NK-92 treated with Interleukin-12 subunit alpha and Interleukin-12 subunit beta, amount 100 ng/mL, for 24 hours (cell line): Measurements from ENCODE around the gene GH1.
"Not testable (repeated sequence)": the region's sequence is repeated elsewhere in the genome, so short reads cannot be mapped to it uniquely, and the experiment has no call there.

Source experiments
- DNase-seq: peaks from one replicate; lab custom pipeline; 2025; lab: John Stamatoyannopoulos, UW

GH1 gene

DNA sequence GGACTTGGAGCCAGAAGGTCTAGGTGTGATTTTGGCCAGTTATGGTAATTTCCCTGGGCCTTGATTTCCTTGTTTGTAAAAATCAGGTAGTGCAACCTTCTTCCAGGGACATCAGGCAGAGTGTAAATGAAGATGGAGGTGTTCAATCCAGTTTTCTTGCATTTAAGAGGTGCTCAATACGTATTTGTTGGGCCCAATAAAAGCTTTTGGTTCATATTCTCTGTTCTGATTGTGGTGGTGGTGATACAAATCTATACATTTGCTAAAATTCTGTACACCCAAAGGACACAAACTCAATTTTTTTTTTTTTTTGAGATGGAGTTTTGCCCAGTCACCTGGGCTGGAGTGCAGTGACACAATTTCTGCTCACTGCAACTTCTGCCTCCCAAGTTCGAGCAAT, 7.5 kb upstream of the GH1 start:
- no peak for DNase-seq

DNA sequence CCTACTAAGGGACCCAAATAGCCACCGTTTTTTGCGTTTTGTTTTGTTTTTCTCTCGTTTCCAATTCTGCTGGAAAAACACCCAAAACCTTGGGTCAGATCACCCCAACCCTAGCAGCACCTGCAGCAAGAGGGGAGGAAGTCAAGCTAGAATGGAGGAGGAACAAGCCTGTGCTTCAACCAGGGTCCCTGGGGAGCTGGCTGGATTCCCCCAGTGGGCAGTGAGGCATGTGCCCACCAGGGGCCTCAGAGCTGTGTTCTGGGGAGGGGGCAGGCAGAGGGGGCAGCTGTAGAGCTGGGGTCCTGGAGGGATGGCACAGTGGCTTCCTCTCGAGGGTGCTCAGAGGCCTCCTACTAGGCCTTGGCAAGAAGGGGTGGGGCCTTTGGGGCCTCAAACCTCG, 7.0 kb upstream of the GH1 start:
- DNase-seq: no peak

DNA sequence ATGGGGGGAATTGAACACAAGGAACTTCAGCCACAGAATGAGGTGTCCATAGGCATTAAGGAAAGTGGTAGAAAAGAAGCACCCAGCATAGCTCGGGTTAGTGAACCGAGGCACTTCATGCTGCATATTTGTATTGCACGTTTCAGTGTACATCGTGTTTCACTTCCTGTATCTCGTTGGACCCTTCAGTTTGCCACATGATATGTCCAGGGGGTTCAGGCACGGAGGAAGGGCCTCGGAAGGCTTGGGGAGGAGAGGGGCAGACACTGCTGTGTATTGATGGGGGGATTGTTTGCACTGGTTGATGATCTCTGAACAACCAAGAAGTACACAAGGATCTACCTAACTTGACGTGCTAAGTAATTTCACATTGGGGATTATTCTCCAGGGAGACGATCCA, 3.8 kb upstream of the GH1 start:
- DNase-seq: not testable (repeated sequence)

DNA sequence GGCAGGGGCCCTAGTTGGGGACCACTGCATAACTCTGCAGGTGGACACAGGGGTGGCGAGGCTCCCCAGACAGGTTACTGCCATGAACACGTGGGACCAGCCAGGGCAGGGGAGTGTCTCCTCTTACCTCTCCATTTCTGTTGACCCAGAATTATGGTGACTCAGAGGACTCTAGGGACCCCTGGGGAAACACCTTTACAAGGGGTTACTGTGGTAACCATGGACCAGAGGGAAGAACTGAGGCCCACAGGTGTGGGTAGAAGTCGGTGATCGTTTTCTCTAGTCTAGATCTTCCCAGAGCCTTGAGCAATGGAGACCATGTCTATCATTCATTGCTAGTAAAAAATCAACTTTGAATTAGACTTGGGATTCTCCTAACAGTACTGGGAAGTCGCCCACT, 2.1 kb upstream of the GH1 start:
- DNase-seq: not testable (repeated sequence)

DNA sequence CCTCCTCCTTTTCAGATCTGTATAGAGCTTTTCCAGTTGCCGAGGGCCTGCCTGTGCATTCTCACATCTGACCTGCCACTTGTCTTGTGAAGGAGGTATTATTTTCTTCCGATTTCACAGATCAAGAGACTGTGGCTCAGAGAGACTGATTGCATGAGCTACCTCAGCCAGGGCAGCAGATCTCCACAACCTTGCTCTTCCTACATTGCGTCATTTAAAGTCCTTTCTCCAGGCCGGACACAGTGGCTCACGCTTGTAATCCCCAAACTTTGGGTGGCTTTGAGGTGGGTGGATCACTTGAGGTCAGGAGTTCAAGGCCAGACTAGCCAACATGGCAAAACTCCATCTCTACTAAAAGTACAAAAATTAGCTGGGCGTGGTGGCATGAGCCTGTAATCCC, 1.4 kb upstream of the GH1 start:
- not testable (repeated sequence) for DNase-seq

DNA sequence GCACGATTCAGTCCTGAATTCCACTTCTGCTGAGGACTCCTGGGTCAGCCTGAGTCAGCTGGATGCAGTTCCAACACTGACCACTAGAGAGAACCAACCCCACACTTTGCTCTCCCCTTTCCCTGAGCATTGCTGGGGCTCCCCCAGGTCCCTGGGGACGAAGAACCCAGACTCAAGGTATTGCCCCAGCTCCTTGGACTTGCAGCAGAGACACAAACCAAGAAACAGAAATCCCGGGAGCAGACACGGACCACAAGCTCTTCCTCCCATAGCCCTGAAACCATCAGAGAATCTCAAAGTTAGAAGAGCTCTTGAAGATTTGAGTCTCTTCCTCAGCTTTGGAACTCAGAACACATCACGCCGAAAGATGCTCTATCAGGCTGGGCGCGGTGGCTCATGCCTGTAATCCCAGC, 678 bp upstream of the GH1 start:
- DNase-seq: peak; percentile 22

DNA sequence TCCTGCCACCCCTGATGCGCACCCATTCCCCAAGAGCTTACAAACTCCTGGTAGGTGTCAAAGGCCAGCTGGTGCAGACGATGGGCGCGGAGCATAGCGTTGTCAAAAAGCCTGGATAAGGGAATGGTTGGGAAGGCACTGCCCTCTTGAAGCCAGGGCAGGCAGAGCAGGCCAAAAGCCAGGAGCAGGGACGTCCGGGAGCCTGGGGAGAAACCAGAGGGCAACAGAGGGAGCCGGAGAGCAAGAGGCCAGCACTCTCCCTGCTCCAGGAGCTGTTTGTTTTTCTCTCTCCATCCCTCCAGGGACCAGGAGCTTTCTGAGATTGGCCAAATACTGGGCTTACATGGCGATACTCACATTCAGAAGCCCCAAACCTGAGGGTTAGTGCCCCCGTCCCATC, 334 bp downstream of the GH1 start:
- no peak for DNase-seq

DNA sequence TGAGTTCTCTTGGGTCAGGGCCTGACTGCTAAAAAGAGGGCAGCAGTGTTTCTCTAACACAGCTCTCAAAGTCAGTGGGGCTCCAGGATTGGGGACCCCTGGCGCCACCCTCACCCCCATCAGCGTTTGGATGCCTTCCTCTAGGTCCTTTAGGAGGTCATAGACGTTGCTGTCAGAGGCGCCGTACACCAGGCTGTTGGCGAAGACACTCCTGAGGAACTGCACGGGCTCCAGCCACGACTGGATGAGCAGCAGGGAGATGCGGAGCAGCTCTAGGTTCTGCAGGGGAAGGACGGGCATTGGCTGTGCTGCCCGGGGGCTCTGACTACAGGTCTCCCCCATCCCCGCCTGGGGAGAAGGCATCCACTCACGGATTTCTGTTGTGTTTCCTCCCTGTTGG, 993 bp downstream of the GH1 start:
- no peak for DNase-seq

DNA sequence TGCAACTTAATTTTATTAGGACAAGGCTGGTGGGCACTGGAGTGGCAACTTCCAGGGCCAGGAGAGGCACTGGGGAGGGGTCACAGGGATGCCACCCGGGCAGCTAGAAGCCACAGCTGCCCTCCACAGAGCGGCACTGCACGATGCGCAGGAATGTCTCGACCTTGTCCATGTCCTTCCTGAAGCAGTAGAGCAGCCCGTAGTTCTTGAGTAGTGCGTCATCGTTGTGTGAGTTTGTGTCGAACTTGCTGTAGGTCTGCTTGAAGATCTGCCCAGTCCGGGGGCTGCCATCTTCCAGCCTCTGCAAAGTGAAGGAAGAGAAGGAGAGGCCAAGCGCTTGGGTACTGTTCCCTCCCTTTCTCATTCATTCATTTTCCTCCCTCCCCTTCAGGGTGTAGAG, 1.4 kb downstream of the GH1 start:
- DNase-seq: not testable (repeated sequence)

DNA sequence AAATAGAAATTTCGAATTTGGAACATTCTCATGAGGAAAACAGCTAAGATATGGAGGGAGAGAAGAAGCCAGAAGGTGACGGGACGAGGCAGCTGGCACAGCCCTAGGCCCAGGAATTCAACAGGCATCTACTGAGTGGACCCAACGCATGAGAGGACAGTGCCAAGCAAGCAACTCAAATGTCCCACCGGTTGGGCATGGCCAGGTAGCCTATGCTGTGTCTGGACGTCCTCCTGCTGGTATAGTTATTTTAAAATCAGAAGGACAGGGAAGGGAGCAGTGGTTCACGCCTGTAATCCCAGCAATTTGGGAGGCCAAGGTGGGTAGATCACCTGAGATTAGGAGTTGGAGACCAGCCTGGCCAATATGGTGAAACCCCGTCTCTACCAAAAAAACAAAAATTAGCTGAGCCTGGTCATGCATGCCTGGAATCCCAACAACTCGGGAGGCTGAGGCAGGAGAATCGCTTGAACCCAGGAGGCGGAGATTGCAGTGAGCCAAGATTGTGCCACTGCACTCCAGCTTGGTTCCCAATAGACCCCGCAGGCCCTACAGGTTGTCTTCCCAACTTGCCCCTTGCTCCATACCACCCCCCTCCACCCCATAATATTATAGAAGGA, 2.0 kb downstream of the GH1 start:
- DNase-seq: no peak

DNA sequence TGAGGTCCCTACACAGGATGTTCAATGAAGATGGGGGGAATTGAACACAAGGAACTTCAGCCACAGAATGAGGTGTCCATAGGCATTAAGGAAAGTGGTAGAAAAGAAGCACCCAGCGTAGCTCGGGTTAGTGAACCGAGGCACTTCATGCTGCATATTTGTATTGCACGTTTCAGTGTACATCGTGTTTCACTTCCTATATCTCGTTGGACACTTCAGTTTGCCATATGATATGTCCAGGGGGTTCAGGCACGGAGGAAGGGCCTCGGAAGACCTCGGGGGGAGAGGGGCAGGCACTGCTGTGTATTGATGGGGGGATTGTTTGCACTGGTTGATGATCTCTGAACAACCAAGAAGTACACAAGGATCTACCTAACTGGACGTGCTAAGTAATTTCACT, 2.9 kb downstream of the GH1 start:
- not testable (repeated sequence) for DNase-seq

DNA sequence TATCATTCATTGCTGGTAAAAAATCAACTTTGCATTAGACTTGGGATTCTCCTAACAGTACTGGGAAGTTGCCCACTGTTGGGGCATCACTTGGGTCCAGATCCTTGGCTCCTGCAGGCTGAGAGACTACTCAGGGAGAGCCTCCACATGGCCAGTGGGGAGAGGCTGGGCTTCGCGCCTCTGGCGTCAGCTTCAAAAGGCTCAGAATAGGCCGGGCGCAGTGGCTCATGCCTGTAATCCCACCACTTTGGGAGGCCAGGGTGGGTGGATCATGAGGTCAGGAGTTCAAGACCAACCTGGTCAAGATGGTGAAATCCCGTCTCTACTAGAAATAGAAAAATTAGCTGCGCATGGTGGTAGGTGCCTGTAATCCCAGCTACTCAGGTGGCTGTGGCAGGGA, 4.2 kb downstream of the GH1 start:
- DNase-seq: no peak

DNA sequence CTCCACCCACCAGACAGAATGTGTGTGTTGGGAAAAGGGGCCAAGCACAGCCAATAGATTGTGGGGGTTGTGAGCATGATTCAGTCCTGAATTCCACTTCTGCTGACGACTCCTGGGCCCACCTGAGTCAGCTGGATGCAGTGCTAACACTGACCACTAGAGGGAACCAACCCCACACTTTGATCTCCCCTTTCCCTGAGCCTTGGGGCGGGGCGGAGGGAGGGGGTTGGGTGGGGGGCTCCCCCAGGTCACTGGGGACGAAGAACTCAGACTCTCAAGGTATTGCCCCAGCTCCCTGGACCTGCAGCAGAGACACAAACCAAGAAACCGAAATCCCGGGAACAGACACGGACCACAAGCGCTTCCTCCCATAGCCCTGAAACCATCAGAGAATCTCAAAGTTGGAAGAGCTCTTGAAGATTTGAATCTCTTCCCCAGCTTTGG, 7.0 kb downstream of the GH1 start:
- DNase-seq: no peak

DNA sequence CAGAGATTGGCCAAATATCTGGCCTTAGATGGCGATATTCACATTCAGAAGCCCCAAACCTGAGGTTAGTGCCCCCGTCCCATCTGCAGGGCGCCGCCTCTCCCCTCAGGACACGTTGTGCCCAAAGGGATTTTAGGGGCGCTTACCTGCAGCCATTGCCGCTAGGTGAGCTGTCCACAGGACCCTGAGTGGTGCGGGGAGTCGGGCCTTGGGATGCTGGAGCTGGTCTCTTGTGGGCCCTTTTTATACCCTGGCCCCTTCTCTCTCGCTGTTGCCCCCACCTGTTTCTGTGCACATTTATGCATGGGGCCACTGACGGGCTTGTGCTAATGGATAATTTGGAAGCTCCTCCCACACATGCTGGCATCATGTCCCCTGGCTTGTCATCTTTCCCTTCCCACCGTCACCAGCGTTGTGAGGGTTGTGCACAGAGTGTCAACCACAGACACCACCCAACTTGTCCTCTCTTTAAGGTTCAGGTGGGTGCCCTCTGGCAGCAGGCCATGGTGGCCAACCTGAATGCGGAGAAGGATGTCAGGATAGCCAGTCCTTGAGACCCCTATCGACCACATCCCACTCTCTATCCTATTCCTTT, 7.5 kb downstream of the GH1 start, which contains the start of gene CSHL1:
CSHL1 (minus strand) TSS at position 218 of the 595 bp plus-strand sequence; CDS start at position 156, 62 bp downstream.
- DNase-seq: no peak

DNA sequence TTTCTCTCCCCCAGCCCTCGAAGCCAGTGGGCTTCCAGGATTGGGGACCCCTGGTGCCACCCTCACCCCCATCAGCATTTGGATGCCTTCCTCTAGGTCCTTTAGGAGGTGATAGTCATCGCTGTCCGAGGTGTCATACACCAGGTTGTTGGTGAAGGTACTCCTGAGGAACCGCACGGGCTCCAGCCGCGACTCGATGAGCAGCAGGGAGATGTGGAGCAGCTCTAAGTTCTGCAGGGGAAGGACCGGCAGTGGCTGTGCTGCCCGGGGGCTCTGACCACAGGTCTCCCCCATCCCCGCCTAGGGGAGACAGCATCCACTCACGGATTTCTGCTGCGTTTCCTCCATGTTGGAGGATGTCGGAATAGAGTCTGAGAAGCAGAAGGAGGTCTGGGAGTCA, 8.5 kb downstream of the GH1 start:
- no peak for DNase-seq

DNA sequence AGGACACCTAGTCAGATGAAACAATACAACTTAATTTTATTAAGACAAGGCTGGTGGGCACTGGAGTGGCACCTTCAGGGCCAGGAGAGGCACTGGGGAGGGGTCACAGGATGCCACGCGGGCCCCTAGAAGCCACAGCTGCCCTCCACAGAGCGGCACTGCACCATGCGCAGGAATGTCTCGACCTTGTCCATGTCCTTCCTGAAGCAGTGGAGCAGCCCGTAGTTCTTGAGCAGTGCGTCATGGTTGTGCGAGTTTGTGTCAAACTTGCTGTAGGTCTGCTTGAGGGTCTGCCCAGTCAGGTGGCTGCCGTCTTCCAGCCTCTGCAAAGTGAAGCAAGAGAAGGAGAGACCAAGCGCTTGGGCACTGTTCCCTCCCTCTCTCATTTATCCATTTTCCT, 9.1 kb downstream of the GH1 start:
- not testable (repeated sequence) for DNase-seq

DNA sequence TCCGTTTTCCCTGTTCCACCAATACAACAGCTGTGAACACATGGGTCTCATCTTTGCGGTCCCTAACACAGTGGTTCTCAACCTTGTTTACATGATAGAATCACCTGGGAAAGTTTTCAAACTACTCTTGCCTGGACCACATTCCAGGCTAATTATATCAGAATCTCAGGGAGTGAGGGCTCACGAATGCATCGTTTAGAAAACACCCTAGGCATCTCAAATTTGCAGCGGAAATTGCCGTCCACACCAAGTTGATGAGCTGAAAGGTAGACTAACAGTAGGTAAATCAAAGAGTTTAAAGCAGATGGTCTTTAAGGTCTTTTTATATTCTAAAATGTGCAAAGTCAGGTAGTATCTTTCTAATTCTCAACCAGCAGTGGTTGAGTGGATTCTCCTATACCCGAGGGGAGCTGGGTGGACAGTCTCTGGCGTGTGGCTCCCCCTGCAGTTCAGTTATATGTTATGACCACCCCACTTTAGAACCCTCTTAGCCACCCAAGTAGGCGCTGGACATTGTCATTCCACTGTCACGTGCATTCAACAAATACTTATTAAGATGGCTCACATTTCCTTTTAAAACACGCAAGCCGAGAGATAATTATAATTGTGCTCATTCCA, 11.4 kb downstream of the GH1 start:
- DNase-seq: not testable (repeated sequence)

DNA sequence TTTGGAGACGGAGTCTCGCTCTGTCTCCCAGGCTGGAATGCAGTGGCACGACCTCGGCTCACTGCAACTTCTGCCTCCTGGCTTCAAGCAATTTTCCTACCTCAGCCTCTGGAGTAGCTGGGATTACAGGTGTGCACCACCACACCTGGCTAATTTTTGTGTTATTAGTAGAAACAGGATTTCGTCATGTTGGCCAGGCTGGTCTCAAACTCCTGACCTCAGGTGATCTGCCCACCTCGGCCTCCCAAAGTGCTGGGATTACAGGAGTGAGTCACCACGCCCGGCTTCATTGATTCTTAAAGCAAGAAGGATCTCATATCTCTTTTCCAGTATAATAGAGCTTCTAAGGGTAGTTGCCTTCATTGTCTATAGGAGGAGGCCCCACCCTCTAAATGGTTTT, 13.8 kb downstream of the GH1 start:
- DNase-seq: not testable (repeated sequence)

DNA sequence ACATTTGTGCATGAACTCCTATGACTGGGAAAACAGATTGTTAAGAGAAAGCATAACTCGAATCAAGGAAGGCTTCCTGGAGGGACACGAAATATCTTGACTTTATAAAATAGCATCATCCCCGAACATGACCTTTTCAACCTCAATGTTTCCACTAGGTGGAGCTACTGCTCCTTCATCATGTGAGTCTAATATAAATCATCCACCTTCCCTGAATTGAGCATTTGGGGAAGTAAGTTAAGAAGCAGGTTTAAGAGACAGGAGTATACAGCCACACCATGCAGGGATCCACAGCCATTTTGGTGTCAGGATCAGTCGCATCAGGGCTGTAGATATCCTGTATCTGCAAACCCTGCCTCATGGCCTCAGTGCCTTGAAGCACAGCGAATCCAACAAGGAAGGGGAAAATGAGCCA, 14.8 kb downstream of the GH1 start:
- DNase-seq: not testable (repeated sequence)

DNA sequence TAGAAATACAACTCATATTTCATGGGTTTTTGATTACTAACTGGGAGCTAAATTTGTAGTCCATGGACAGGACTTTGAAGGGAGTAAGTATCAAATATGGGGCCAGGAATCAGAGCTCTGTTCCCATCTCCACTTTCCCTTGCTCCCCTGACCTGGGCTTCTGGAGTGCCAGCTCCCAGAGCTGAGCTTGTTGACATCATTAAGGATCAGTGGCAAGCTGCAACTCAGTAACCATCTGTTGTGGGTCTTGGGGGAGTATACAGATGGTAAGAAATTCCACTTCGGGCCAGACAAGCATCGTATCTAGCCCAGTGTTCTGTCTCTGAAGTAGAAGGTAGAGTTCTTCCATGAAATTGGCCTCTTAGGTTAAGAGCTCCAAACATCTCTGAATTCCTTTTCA, 16.7 kb downstream of the GH1 start:
- DNase-seq: not testable (repeated sequence)

DNA sequence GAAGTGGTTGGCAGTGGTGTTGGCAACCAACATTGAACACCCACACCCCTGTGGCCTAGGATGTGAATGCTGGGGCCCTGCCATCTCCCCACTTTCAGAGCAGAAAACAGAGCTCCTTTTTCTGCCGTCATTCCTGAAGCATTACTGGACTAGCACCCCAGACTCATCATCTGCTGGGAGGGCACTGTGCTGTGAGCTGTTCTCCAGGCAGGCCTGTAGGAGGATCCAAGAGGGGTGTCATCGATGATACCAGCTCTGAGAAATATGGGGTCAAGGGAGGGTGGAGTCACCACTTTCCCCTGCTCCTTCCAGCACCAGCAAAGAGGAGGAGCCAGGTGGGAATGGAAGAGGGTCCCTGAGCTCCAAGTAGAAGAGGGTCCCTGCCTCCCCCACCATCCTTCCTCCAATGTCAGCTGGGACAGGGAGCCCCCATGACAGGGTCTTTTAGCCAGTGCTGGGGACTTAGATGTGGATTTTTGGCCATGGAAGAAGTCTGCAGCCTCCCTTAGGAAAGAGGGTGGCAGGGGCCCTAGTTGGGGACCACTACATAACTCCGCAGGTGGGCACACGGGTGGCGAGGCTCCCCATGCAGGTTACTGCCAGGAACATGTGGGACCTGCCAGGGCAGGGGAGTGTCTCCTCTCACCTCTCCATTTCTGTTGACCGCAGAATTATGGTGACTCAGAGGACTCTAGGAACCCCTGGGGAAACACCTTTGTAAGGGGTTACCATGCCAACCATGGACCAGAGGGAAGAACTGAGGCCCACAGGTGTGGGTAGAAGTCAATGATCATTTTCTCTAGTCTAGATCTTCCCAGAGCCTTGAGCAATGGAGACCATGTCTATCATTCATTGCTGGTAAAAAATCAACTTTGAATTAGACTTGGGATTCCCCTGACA, 19.5 kb downstream of the GH1 start:
- peak; percentile 25 for DNase-seq
